K562 (cell line): Measurements from ENCODE around the gene SMIM7. TPM values are rescaled to one million over a fixed set of nuclear protein-coding genes. Genes with fewer than 3 reads are reported as not detected.

ENCODE experiments used
- ATAC-seq: fragments of 200-7000 bp; cut with Tn5 transposase; 3 replicates; pipeline ENCODE4 v1.9.1; 2020; ENCODE audit warnings: moderate library complexity
- BruUV-seq: library from RNA; stranded (reverse); fragments of 400-500 nt; replicated peaks from 2 replicates; lab custom pipeline; 2021; lab: Mats Ljungman, UMichigan
- CTCF ChIA-PET: fragments of 300-600 bp; formaldehyde crosslinking; extraction: SDS; loops from one replicate; lab custom pipeline; 2021; ENCODE audit warnings: low intra/inter-chr PET ratio; lab: Yijun Ruan, JAX
- POLR2A ChIA-PET: fragments of 300-600, 350-650 bp; sonication (Branson Sonifier 250); formaldehyde crosslinking; extraction: SDS; loops from one replicate; lab custom pipeline; 2021; ENCODE audit warnings: antibody characterized with exemption, inconsistent platforms; lab: Yijun Ruan, JAX
- DNase-seq, 4 experiments: peaks; one replicate each; pipeline versions ENCODE4 v3.0.0 to v3.0.0-alpha.2; 2011 to 2018; ENCODE audit warnings: low spot score in 3 of 4, mixed read lengths in 3 of 4; ENCODE audit errors: extremely low read depth in 1 of 4
- FAIRE-seq: peaks from 2 replicates; lab custom pipeline; 2011; peaks lifted over from hg19 to GRCh38; lab: Jason Lieb, UNC
- H2AFZ ChIP-seq: 2 replicates; pipeline ENCODE4 v1.6.0; 2011; ENCODE audit warnings: low read depth, low read length, control low read depth, inconsistent platforms
- H3K27ac ChIP-seq: fragments of 200-600 bp; 3 replicates; pipeline ENCODE4 v1.8.0; 2011; ENCODE audit warnings: low read depth, mild to moderate bottlenecking, control low read depth, inconsistent platforms, low read length, moderate library complexity, mixed read lengths; ENCODE audit errors: extremely low read depth
- H3K27me3 ChIP-seq, 2 experiments: fragments of 300-600 bp in 1 of 2; 2 replicates in 1 of 2; 3 replicates in 1 of 2; pipeline versions ENCODE4 v1.6.0 to v1.8.0; 2011; ENCODE audit warnings: inconsistent platforms in 2 of 2, low read length in 2 of 2, mild to moderate bottlenecking in 1 of 2, mixed read lengths in 1 of 2, moderate library complexity in 1 of 2; ENCODE audit not compliant: control insufficient read depth in 2 of 2, insufficient read depth in 2 of 2
- H3K36me3 ChIP-seq: fragments of 300-600 bp; 3 replicates; pipeline ENCODE4 v1.8.0; 2011; ENCODE audit warnings: mild to moderate bottlenecking, low read length, inconsistent platforms; ENCODE audit not compliant: control insufficient read depth, insufficient read depth
- H3K4me1 ChIP-seq, 2 experiments: fragments of 200-600 bp in 1 of 2; replicated peaks in 1 of 2; 2 replicates in 1 of 2; 3 replicates in 1 of 2; pipeline versions ENCODE4 v1.5.1 to v1.8.0; 2011; ENCODE audit warnings: inconsistent platforms in 2 of 2, low read length in 2 of 2, mild to moderate bottlenecking in 1 of 2, mixed read lengths in 1 of 2, moderate library complexity in 1 of 2; ENCODE audit not compliant: control insufficient read depth in 2 of 2, insufficient read depth in 2 of 2
- H3K4me2 ChIP-seq: 2 replicates; pipeline ENCODE4 v1.6.1; 2011; ENCODE audit warnings: low read length, control low read depth, inconsistent platforms, mixed read lengths; ENCODE audit not compliant: insufficient read depth
- H3K4me3 ChIP-seq: fragments of 200-600 bp; sonication (generic), shearing (Covaris generic); 2 replicates; pipeline ENCODE4 v1.5.1; 2016; ENCODE audit warnings: control low read depth, inconsistent platforms
- H3K79me2 ChIP-seq: fragments of 200-600 bp; 3 replicates; pipeline ENCODE4 v1.8.0; 2011; ENCODE audit warnings: low read length, inconsistent platforms; ENCODE audit not compliant: control insufficient read depth, insufficient read depth
- H3K9ac ChIP-seq, 2 experiments: 2 replicates each; pipeline versions ENCODE4 v1.6.0 to v1.6.1; 2011; ENCODE audit warnings: low read depth in 2 of 2, low read length in 2 of 2, control low read depth in 1 of 2, inconsistent platforms in 1 of 2, mild to moderate bottlenecking in 1 of 2, mixed read lengths in 1 of 2; ENCODE audit not compliant: insufficient read depth in 1 of 2
- H3K9me1 ChIP-seq: one replicate; pipeline ENCODE4 v1.6.0; 2011; ENCODE audit warnings: inconsistent platforms, mild to moderate bottlenecking, low read length, moderate library complexity; ENCODE audit not compliant: control insufficient read depth, insufficient read depth
- H3K9me3 ChIP-seq: replicated peaks from 2 replicates; pipeline ENCODE4 v1.5.1; 2011; ENCODE audit warnings: low read depth, low read length, inconsistent platforms; ENCODE audit not compliant: control insufficient read depth, insufficient read depth
- H4K20me1 ChIP-seq: replicated peaks from 2 replicates; pipeline ENCODE4 v1.6.1; 2011; ENCODE audit warnings: low read length, inconsistent platforms, mixed read lengths; ENCODE audit not compliant: control insufficient read depth, insufficient read depth
- ARHGAP35 ChIP-seq: fragments of 450-650 bp; IDR thresholded peaks from 2 replicates; pipeline ENCODE4 v1.6.1; 2018; ENCODE audit not compliant: partially characterized antibody
- CBX8 ChIP-seq: fragments of 200-600 bp; sonication (generic); IDR thresholded peaks from 2 replicates; pipeline ENCODE4 v1.6.1; 2012; ENCODE audit warnings: borderline replicate concordance, mixed run types, low read depth, mild to moderate bottlenecking, moderate library complexity, mixed read lengths, low read length, control low read depth, inconsistent platforms; ENCODE audit not compliant: poor library complexity, severe bottlenecking; ENCODE audit errors: extremely low read depth
- KDM2B ChIP-seq: fragments of 250-450 bp; sonication (Bioruptor Pico); IDR thresholded peaks from 2 replicates; pipeline ENCODE4 v1.8.0; 2021; ENCODE audit warnings: mild to moderate bottlenecking, moderate library complexity
- NFRKB ChIP-seq: fragments of 450-650 bp; IDR thresholded peaks from 2 replicates; pipeline ENCODE4 v1.6.1; 2016; ENCODE audit warnings: low read depth
- NR2C1 ChIP-seq, 2 experiments: fragments of 450-650 bp; IDR thresholded peaks; 2 replicates each; pipeline ENCODE4 v1.6.1; 2017; ENCODE audit warnings: mild to moderate bottlenecking in 2 of 2, antibody characterized with exemption in 1 of 2, inconsistent platforms in 1 of 2, missing compliant biosample characterization in 1 of 2, missing genetic modification characterization in 1 of 2
- SIN3A ChIP-seq, 2 experiments: fragments of 150-350 bp in 1 of 2; IDR thresholded peaks; 2 replicates each; pipeline ENCODE4 v1.6.1; 2011 to 2016; ENCODE audit warnings: borderline replicate concordance in 2 of 2, low read depth in 2 of 2, low read length in 2 of 2, mild to moderate bottlenecking in 2 of 2, moderate library complexity in 2 of 2; ENCODE audit not compliant: control insufficient read depth in 1 of 2
- TCF7L2 ChIP-seq: fragments of 150-350 bp; IDR thresholded peaks from 2 replicates; pipeline ENCODE4 v1.6.1; 2016; ENCODE audit warnings: low read depth, mild to moderate bottlenecking, low read length, moderate library complexity
- ZBTB8A ChIP-seq: fragments of 450-650 bp; IDR thresholded peaks from 2 replicates; pipeline ENCODE4 v1.6.1; 2018; ENCODE audit warnings: mild to moderate bottlenecking, moderate library complexity; ENCODE audit not compliant: partially characterized antibody
- ZNF23 ChIP-seq: fragments of 250-450 bp; sonication (Bioruptor Pico); IDR thresholded peaks from 2 replicates; pipeline ENCODE4 v1.4.0; 2020; ENCODE audit warnings: mild to moderate bottlenecking
- in situ Hi-C: fragments of 300-500 bp; cut with MboI; formaldehyde crosslinking; loops from 4 replicates; pipeline ENCODE4 v1.15.0; 2018; ENCODE audit warnings: inconsistent platforms, mixed read lengths
- intact Hi-C: fragments of 100-400 bp; cut with micrococcal nuclease; formaldehyde crosslinking; loops from 2 replicates; pipeline ENCODE4 v1.14.2; 2022
- polyA plus RNA-seq, 8 experiments: library from polyadenylated mRNA; depleted of rRNA in 4 of 8; stranded (reverse) in 5 of 8; unstranded in 3 of 8; fragments of >200 nt; fragmentation: Nextera tagmentation in 2 of 8; fragmentation: Illumina TruSeq in 1 of 8; extraction: Ambion mirVana in 2 of 8; extraction: Trizol in 1 of 8; gene quantifications; 2 replicates each; pipeline versions ENCODE4 v1.2.1 to v1.2.3, GENCODE V29; 2011 to 2014; ENCODE audit warnings: inconsistent platforms in 1 of 8, missing spikeins in 1 of 8
- total RNA-seq, 7 experiments: library from RNA; depleted of rRNA in 6 of 7; stranded (reverse); fragments of >200 nt in 6 of 7; fragmentation: Illumina TruSeq in 2 of 7; extraction: Trizol in 2 of 7; gene quantifications; 2 replicates each; pipeline versions ENCODE4 v1.2.1 to v1.2.3, GENCODE V29; 2011 to 2021; ENCODE audit warnings: low replicate concordance in 1 of 7
- TF ChIP-seq, protein P1 (sequence below): sonication (generic); formaldehyde crosslinking; IDR thresholded peaks from 2 replicates; pipeline ENCODE4 v1.8.0; 2022; ENCODE audit warnings: missing genetic modification reagents, mild to moderate bottlenecking, borderline replicate concordance
- TF ChIP-seq, protein P2 (sequence below): fragments of 250-450 bp; sonication (Bioruptor Pico); IDR thresholded peaks from 2 replicates; pipeline ENCODE4 v1.4.0; 2020; ENCODE audit warnings: mild to moderate bottlenecking, moderate library complexity
- TF ChIP-seq, protein P3 (sequence below): fragments of 450-650 bp; IDR thresholded peaks from 2 replicates; pipeline ENCODE4 v1.6.1; 2016; ENCODE audit warnings: mild to moderate bottlenecking
- TF ChIP-seq, protein P4 (sequence below): sonication (generic); formaldehyde crosslinking; IDR thresholded peaks from 2 replicates; pipeline ENCODE4 v1.9.0; 2022; ENCODE audit warnings: mild to moderate bottlenecking, missing genetic modification reagents

Gene SMIM7
- total and polyA plus RNA-seq, 9 of the 15 experiments (the other 6 are each of a cell fraction or from before 2014, with no cell fraction given): 55.3 to 265 (median 107) TPM

DNA sequence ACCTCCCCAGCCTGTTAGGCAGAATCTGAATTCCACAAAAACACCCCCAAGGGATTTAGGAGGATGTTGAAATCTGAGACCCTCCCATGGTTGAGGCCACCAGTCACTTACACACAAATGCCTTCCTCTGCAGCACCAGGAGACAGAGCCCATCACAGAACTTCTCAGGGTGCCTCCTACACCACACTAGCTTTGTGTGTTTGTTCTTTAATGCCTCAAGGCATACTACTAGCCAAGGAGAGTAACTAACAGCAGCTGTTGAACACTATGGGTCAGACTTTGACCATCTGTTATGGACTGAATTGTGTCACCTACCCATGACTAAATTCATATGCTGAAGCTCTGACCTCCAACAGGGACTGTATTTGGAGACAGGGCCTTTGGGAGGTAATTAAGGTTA lies 22.4 kb downstream of the SMIM7 start:
- BruUV-seq: no TSS peak
- Histone ChIP-seq H3K79me2 (peaks cover 25% of the 10 kb centered on the region), H2AFZ (no peak overlapping the region), H3K9me1 (peaks cover 3% of the 10 kb centered on the region), H4K20me1 (no peaks in the 10 kb centered on the region; the same call in 1 of the 2 replicates), H3K4me2 (no peak overlapping the region), H3K36me3 (peaks cover 86% of the 10 kb centered on the region; the same call in 2 of the 3 replicates), H3K4me3 (no peak overlapping the region), H3K4me1 (no peaks in the 10 kb centered on the region; a peak in 1 of 5 replicates), H3K9ac (no peak overlapping the region), H3K27me3 (no peaks in the 10 kb centered on the region), H3K9me3 (no peaks in the 10 kb centered on the region; the same call in 1 of the 2 replicates), H3K27ac (no peak overlapping the region)
- ATAC-seq (no peak), FAIRE-seq (no peak), DNase-seq (no peak)
- ChIA-PET CTCF (no interaction called here), POLR2A (interaction anchor here (2.1 to 5.7 kb wide), 2 partner anchors 9 to 11 kb away, joined by 13 to 31 read pairs; partner anchors contain the start of gene MED26)
- in situ Hi-C loops (no loop called here), intact Hi-C loops (no loop called here)
- TF ChIP-seq NFRKB: no peak
- TF ChIP-seq, protein P1, sequence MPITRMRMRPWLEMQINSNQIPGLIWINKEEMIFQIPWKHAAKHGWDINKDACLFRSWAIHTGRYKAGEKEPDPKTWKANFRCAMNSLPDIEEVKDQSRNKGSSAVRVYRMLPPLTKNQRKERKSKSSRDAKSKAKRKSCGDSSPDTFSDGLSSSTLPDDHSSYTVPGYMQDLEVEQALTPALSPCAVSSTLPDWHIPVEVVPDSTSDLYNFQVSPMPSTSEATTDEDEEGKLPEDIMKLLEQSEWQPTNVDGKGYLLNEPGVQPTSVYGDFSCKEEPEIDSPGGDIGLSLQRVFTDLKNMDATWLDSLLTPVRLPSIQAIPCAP: no peak
- TF ChIP-seq TCF7L2: no peak
- no peak for TF ChIP-seq ZNF23
- no peak for TF ChIP-seq NR2C1 (IDR thresholded peaks at IDR 0.05)
- TF ChIP-seq NR2C1 (tag; IDR thresholded peaks at IDR 0.05): no peak
- TF ChIP-seq CBX8: no peak
- TF ChIP-seq KDM2B (CRISPR knock-in tag): no peak
- TF ChIP-seq SIN3A (IDR thresholded peaks at IDR 0.05; ENCODE audit: borderline replicate concordance in 2 of 2, control insufficient read depth in 1 of 2, low read depth in 2 of 2, low read length in 2 of 2): no peak
- TF ChIP-seq, protein P2, sequence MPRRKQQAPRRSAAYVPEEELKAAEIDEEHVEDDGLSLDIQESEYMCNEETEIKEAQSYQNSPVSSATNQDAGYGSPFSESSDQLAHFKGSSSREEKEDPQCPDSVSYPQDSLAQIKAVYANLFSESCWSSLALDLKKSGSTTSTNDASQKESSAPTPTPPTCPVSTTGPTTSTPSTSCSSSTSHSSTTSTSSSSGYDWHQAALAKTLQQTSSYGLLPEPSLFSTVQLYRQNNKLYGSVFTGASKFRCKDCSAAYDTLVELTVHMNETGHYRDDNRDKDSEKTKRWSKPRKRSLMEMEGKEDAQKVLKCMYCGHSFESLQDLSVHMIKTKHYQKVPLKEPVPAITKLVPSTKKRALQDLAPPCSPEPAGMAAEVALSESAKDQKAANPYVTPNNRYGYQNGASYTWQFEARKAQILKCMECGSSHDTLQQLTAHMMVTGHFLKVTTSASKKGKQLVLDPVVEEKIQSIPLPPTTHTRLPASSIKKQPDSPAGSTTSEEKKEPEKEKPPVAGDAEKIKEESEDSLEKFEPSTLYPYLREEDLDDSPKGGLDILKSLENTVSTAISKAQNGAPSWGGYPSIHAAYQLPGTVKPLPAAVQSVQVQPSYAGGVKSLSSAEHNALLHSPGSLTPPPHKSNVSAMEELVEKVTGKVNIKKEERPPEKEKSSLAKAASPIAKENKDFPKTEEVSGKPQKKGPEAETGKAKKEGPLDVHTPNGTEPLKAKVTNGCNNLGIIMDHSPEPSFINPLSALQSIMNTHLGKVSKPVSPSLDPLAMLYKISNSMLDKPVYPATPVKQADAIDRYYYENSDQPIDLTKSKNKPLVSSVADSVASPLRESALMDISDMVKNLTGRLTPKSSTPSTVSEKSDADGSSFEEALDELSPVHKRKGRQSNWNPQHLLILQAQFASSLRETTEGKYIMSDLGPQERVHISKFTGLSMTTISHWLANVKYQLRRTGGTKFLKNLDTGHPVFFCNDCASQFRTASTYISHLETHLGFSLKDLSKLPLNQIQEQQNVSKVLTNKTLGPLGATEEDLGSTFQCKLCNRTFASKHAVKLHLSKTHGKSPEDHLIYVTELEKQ: no peak
- TF ChIP-seq ZBTB8A: no peak
- TF ChIP-seq, protein P3, sequence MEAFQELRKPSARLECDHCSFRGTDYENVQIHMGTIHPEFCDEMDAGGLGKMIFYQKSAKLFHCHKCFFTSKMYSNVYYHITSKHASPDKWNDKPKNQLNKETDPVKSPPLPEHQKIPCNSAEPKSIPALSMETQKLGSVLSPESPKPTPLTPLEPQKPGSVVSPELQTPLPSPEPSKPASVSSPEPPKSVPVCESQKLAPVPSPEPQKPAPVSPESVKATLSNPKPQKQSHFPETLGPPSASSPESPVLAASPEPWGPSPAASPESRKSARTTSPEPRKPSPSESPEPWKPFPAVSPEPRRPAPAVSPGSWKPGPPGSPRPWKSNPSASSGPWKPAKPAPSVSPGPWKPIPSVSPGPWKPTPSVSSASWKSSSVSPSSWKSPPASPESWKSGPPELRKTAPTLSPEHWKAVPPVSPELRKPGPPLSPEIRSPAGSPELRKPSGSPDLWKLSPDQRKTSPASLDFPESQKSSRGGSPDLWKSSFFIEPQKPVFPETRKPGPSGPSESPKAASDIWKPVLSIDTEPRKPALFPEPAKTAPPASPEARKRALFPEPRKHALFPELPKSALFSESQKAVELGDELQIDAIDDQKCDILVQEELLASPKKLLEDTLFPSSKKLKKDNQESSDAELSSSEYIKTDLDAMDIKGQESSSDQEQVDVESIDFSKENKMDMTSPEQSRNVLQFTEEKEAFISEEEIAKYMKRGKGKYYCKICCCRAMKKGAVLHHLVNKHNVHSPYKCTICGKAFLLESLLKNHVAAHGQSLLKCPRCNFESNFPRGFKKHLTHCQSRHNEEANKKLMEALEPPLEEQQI: no peak
- TF ChIP-seq, protein P4, sequence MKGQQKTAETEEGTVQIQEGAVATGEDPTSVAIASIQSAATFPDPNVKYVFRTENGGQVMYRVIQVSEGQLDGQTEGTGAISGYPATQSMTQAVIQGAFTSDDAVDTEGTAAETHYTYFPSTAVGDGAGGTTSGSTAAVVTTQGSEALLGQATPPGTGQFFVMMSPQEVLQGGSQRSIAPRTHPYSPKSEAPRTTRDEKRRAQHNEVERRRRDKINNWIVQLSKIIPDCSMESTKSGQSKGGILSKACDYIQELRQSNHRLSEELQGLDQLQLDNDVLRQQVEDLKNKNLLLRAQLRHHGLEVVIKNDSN (CRISPR knock-in tag): no peak
- TF ChIP-seq ARHGAP35: no peak
